Liver (tissue), 3 donors: ENCODE measurements around the gene KRTAP2-2.
"Not testable (repeated sequence)": the region's sequence is repeated elsewhere in the genome, so short reads cannot be mapped to it uniquely, and the experiment has no call there.

Experiments
- EGR1 ChIP-seq, 2 donors: IDR thresholded peaks; 2 replicates each; pipeline ENCODE4 v1.6.1; 2016 to 2018; ENCODE audit warnings: antibody characterized with exemption in 2 of 2, low read depth in 2 of 2
- FOXA1 ChIP-seq: IDR thresholded peaks from 2 replicates; pipeline ENCODE4 v1.6.1; 2016; ENCODE audit warnings: antibody characterized with exemption
- GABPA ChIP-seq, 2 donors: IDR thresholded peaks in 1 of 2; conservative IDR thresholded peaks in 1 of 2; 2 replicates each; pipeline ENCODE4 v1.6.1; 2016; ENCODE audit warnings: antibody characterized with exemption in 2 of 2, mild to moderate bottlenecking in 1 of 2, moderate library complexity in 1 of 2
- JUND ChIP-seq, 2 donors: IDR thresholded peaks; 2 replicates each; pipeline ENCODE4 v1.6.1; 2016; ENCODE audit warnings: antibody characterized with exemption in 2 of 2
- RAD21 ChIP-seq, 2 donors: IDR thresholded peaks; 2 replicates each; pipeline ENCODE4 v1.6.1; 2016; ENCODE audit warnings: antibody characterized with exemption in 2 of 2, mild to moderate bottlenecking in 2 of 2
- SP1 ChIP-seq: IDR thresholded peaks from 2 replicates; pipeline ENCODE4 v1.6.1; 2018; ENCODE audit warnings: antibody characterized with exemption, mild to moderate bottlenecking
- TAF1 ChIP-seq: conservative IDR thresholded peaks from 2 replicates; pipeline ENCODE4 v1.6.1; 2016; ENCODE audit warnings: antibody characterized with exemption, mild to moderate bottlenecking
- YY1 ChIP-seq: IDR thresholded peaks from 2 replicates; pipeline ENCODE4 v1.6.1; 2016; ENCODE audit warnings: antibody characterized with exemption, mild to moderate bottlenecking
- TF ChIP-seq, protein P1 (sequence below): fragments of 150-350 bp; IDR thresholded peaks from 2 replicates; pipeline ENCODE4 v1.5.1; 2017; ENCODE audit warnings: improper control_type of control experiment, low read depth, low read length; ENCODE audit not compliant: missing input control
- TF ChIP-seq, protein P2 (sequence below): IDR thresholded peaks from 2 replicates; pipeline ENCODE4 v1.6.1; 2016; ENCODE audit warnings: antibody characterized with exemption, mild to moderate bottlenecking
- TF ChIP-seq, protein P3 (sequence below): IDR thresholded peaks from 2 replicates; pipeline ENCODE4 v1.6.1; 2016; ENCODE audit warnings: antibody characterized with exemption
- TF ChIP-seq, protein P4 (sequence below): IDR thresholded peaks from 2 replicates; pipeline ENCODE4 v1.6.1; 2016; ENCODE audit warnings: antibody characterized with exemption
- TF ChIP-seq, protein P5 (sequence below): IDR thresholded peaks from 2 replicates; pipeline ENCODE4 v1.6.1; 2016; ENCODE audit warnings: antibody characterized with exemption
- donor health status: healthy.
- donor health status: healthy.

DNA sequence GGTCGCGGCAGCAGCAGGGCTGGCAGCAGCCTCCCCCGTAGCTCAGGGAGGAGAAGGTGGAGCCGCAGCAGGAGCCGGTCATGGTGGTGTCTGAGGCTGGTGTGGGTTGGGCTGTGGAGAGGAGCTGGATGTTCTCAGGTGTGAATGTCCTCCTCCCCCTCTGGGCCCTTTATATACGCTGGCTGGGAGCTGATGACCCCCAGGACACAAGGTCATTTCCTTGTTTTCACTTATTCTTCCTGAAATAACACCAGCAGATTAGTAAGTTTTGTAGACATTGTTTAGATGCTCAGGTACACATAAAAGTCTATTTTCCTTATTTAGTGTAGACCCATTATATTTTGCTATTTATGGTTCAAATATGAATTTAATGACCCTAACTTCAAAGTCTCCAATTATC, at the start of gene KRTAP2-2:
- TF ChIP-seq, protein P1, sequence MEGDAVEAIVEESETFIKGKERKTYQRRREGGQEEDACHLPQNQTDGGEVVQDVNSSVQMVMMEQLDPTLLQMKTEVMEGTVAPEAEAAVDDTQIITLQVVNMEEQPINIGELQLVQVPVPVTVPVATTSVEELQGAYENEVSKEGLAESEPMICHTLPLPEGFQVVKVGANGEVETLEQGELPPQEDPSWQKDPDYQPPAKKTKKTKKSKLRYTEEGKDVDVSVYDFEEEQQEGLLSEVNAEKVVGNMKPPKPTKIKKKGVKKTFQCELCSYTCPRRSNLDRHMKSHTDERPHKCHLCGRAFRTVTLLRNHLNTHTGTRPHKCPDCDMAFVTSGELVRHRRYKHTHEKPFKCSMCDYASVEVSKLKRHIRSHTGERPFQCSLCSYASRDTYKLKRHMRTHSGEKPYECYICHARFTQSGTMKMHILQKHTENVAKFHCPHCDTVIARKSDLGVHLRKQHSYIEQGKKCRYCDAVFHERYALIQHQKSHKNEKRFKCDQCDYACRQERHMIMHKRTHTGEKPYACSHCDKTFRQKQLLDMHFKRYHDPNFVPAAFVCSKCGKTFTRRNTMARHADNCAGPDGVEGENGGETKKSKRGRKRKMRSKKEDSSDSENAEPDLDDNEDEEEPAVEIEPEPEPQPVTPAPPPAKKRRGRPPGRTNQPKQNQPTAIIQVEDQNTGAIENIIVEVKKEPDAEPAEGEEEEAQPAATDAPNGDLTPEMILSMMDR: not testable (repeated sequence)
- TF ChIP-seq, protein P2, sequence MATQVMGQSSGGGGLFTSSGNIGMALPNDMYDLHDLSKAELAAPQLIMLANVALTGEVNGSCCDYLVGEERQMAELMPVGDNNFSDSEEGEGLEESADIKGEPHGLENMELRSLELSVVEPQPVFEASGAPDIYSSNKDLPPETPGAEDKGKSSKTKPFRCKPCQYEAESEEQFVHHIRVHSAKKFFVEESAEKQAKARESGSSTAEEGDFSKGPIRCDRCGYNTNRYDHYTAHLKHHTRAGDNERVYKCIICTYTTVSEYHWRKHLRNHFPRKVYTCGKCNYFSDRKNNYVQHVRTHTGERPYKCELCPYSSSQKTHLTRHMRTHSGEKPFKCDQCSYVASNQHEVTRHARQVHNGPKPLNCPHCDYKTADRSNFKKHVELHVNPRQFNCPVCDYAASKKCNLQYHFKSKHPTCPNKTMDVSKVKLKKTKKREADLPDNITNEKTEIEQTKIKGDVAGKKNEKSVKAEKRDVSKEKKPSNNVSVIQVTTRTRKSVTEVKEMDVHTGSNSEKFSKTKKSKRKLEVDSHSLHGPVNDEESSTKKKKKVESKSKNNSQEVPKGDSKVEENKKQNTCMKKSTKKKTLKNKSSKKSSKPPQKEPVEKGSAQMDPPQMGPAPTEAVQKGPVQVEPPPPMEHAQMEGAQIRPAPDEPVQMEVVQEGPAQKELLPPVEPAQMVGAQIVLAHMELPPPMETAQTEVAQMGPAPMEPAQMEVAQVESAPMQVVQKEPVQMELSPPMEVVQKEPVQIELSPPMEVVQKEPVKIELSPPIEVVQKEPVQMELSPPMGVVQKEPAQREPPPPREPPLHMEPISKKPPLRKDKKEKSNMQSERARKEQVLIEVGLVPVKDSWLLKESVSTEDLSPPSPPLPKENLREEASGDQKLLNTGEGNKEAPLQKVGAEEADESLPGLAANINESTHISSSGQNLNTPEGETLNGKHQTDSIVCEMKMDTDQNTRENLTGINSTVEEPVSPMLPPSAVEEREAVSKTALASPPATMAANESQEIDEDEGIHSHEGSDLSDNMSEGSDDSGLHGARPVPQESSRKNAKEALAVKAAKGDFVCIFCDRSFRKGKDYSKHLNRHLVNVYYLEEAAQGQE: not testable (repeated sequence)
- not testable (repeated sequence) for TF ChIP-seq EGR1 (IDR thresholded peaks at IDR 0.05; ENCODE audit: low read depth in 2 of 2); JUND (IDR thresholded peaks at IDR 0.05); RAD21 (IDR thresholded peaks at IDR 0.05); SP1; YY1; FOXA1; TAF1; GABPA (IDR thresholded peaks at IDR 0.05 in 1 of 2, conservative IDR thresholded peaks at IDR 0.05 in 1 of 2)
- TF ChIP-seq, protein P3, sequence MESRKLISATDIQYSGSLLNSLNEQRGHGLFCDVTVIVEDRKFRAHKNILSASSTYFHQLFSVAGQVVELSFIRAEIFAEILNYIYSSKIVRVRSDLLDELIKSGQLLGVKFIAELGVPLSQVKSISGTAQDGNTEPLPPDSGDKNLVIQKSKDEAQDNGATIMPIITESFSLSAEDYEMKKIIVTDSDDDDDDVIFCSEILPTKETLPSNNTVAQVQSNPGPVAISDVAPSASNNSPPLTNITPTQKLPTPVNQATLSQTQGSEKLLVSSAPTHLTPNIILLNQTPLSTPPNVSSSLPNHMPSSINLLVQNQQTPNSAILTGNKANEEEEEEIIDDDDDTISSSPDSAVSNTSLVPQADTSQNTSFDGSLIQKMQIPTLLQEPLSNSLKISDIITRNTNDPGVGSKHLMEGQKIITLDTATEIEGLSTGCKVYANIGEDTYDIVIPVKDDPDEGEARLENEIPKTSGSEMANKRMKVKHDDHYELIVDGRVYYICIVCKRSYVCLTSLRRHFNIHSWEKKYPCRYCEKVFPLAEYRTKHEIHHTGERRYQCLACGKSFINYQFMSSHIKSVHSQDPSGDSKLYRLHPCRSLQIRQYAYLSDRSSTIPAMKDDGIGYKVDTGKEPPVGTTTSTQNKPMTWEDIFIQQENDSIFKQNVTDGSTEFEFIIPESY: not testable (repeated sequence)
- TF ChIP-seq, protein P4, sequence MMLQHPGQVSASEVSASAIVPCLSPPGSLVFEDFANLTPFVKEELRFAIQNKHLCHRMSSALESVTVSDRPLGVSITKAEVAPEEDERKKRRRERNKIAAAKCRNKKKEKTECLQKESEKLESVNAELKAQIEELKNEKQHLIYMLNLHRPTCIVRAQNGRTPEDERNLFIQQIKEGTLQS: not testable (repeated sequence)
- TF ChIP-seq, protein P5, sequence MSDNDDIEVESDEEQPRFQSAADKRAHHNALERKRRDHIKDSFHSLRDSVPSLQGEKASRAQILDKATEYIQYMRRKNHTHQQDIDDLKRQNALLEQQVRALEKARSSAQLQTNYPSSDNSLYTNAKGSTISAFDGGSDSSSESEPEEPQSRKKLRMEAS: not testable (repeated sequence)
